NCI-H748 (cell line): ENCODE measurements around the gene NLGN1.

Experiments
- DNase-seq: peaks from one replicate; lab custom pipeline; 2025; ENCODE audit not compliant: unreplicated experiment; lab: John Stamatoyannopoulos, UW

NLGN1 gene

DNA sequence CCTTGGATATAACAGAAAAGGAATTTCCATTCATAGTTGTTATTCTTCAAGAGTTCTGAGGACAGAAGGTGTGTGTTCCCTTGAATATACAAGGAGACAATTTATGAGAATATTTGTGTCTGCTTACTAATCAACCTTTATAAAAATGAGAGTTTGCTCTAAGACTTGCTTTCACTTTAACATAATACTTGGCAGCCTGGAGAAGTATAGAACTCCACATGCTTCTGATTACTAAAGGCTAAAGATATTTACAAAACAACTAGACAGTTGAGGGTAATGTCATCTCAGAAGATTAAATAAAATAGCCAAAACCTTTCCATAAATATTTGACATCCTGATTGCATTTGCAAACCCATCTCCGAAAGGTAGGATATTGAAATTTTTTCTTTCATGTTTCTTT, 734.5 kb downstream of the NLGN1 start:
- DNase-seq: no peak

DNA sequence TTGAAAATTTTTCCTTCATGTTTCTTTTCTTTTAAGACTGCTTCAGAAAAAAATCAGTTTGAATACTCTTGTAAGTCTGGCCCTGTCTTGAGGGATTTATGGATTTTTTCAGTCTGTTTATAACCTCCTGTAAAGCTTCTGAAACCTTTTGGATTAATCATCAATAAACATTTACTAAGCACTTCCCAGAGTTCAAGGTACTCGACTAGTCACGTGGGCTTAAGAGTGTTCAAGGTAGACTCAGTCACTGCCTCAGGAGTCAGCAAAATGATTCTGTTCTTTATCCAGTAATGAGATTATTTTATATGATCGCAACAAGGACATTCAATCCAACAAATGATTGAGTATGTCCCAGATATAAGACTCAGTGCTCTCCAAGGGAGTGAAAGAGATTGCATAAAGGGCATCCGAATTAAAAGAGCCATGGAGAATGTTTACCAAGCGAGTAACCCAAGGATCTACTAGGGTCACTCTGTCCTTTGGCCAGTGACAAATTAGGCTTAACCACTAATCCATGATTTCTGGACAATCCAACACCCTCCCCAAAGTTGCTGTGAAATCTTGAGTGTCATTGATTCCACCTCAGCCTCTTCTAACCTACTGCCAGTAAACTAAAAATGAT, 735.0 kb downstream of the NLGN1 start:
- no peak for DNase-seq

DNA sequence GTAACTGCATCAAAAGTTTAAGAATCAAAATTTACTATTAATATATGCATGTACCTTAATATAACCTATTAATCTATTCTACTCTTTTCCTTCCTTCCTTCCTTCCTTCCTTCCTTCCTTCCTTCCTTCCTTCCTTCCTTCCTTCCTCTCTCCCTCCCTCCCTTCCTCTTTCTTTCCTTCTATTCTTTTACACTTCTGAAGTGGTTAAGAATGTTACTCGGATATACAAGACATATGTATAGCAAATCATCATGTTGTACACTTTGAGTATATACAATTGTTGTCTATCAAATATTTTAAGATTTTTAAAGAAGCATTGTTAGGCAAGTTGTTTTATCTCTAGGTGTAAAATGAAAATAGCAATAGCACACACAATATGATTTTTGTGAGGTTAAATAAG, 748.5 kb downstream of the NLGN1 start:
- no peak for DNase-seq

DNA sequence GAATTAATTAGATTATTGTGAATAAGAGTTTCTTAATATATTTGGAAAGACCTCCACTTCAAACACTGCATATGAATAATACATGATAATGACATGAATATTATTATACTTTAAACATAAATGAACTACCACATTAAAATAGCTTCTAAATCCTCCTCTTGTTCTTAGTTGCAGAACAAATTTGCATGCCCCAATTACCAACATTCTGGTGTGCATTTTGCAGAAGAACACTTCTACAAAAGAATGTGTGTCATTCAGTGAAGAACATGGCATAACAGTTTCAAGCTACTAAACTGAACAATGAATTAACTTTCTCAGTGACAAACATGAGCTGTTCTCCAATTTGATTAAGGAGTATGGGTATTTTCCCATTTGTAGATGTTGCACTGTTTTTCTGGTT, 750.3 kb downstream of the NLGN1 start:
- no peak for DNase-seq

DNA sequence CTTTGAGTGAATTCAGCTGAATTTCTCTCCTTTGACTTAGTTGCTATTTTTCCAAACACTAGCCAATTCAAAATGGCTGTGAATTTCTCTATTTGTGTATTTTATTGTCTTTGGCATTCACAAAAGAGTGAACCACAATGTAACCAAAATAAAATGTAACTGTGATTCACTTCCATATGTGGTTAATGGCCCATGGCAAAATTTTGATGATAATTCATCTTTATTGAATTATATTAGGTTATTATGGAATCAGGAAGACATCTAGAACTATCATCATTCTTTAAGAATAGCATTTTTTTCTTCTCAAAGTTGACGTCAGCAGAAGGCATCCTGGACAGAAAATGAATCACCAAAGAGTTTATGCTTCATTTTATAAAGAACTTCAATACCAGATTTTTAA, 756.3 kb downstream of the NLGN1 start:
- DNase-seq: no peak

DNA sequence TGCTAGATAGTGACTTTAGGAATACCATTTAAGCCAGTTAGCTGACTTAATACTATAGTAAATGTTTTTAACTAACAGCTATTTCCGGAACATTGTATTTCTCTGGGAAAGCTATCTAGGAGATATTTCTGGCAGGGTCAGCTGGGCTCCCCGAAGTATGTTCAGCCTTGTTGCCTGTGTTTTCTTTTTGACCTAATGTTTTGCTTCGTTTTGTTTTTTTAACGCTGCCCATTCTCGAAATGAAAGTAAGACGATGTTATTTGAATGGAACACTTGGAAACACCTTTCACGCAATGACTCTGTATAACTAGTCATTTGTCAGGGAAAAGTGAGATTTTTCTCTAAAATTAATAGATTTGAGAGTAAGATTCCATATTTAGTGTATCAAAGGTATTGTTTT, 758.7 kb downstream of the NLGN1 start:
- DNase-seq: no peak

DNA sequence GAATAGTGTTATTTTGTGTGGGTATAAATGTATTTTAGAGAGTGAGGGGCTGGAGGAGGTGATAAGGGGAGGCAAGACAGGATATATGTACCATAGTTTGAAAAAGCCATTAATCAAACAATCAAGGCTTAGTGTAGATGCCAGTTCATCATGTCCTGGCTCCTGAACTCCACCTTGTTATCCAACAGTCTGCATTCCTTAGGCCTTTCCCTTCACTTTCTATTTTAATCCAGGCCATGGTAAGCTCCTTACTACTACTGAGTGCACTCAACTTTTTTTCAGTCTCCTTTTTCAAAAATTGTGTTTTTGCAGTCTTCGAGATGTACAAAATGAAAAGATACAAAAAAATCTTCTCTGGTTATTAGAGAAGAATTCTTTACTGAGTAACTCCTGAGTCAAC, 761.1 kb downstream of the NLGN1 start:
- DNase-seq: no peak

DNA sequence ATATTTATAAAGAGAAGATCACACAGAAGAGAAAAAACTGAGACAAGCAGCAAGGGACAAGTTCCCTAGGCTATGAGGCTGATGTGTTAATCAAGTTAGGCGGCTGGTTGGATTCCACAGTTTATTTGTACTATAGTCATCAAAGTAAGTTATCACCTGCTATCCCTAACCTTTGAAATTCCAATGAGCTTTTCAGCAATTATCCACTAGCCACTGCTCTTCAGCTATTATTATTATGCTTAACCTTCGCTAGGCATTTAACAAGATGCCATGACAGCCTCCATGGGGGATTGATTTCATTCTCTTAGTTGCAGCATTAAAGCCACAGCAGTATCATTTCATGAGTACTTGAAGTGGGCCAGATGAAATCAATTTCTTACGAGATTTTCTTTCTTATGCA, 762.1 kb downstream of the NLGN1 start:
- peak; percentile 2 for DNase-seq

DNA sequence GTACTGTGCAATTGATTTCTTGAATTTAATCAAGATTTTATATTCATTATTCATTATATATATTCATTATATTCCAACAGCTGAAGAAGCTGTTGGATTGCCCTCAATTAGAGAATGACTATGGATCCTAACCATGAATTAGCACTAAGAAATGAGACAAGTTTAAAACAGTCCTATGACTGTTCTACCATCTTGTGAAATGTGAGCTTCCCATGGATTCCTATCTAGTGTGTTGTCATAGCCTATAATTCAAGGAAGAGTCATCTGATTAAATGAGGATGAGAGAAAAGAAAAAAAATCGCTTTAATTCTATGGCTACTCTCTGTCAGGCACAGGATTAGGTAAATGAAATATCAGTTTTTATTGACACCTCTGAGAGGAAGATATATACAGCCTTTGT, 765.0 kb downstream of the NLGN1 start:
- no peak for DNase-seq

DNA sequence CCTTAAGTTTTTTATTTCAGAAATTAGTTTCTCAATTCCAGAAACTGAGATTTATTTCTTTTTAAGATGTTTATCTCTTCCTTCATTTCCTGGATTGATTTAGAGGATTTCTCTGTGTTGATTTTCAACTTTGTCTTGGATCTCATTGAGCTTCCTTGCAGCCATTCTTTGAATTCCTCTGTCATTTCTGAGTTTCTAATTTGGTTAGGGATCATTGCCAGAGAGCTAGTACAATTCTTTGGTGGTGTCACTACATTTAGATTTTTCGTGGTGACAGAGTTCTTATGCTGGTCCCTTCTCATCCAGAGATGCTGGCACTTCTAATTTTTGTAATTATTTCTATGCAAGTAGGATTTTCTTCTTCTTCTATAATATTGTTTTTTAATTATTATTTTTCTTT, 770.5 kb downstream of the NLGN1 start:
- no peak for DNase-seq

DNA sequence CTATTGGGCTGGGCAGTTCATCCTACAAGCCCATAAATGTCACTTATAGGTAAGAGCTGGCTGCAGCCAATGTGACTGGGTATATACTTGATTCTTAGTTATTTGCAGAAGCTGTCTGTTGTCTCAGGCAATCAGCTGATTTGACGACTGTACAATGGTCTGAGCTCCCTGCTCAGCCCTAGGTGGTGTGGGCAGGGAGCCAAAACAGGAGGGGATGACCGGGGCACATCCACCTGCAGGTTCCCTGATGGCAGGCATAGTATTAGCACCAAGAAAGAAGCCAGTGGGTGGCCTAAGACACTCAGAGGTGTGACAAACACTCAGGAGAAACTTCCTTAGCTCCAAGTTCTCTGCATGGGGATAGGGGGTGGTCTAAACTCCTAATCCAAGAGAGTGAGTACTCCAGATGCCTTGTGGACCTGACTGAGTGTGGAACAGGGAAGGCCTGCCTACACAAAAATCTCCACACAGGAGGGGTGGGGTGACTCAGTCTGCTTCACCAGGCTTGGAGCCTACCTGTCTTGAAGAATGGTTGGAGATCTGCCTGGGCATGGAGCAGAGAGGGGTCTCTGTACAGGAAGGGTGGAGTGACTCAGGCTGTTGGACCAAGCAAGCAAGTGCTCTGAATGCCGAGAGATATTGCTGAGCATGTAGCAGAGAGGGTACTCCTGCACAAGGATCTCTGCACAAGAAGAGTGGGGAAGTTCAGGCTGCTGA, 771.2 kb downstream of the NLGN1 start:
- DNase-seq: peak; percentile 53

DNA sequence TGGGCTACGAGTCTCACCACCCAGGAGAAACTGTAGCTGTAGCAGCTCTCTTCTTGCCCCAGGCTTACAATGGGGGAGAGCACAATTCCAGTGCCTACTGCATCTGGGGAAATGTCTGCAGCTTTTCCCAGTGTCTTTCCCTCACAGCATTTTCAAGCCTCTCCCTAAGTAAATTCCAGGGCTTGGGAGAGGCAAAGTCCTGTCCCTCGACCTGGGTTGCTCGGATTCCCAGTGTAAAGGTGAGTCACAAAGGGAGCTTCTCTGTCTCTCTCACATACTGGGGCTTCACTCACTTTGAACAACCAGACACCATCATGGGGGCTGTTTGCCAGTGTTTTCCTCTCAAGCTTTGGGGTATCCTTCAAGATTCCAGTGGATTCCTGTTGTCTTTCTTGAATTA, 772.2 kb downstream of the NLGN1 start:
- DNase-seq: no peak

DNA sequence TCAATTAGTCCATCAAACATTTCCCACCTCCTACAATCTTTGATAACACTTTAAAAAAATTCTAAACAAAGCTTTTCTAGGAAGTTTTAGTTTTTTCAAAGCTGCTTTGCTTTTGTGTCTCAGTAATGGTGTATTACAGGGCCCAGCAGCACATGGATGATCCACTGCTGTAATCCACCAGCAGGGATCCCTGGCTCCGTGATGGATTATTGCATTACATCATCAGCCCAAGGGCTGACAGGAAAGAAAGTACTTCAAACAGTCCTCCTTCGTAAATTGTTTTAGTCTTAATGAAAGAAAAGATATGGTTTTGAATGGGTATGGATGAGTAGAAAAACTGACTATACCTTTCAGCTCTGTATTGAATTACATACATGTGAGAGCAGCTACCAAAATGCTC, 772.7 kb downstream of the NLGN1 start:
- DNase-seq: no peak

DNA sequence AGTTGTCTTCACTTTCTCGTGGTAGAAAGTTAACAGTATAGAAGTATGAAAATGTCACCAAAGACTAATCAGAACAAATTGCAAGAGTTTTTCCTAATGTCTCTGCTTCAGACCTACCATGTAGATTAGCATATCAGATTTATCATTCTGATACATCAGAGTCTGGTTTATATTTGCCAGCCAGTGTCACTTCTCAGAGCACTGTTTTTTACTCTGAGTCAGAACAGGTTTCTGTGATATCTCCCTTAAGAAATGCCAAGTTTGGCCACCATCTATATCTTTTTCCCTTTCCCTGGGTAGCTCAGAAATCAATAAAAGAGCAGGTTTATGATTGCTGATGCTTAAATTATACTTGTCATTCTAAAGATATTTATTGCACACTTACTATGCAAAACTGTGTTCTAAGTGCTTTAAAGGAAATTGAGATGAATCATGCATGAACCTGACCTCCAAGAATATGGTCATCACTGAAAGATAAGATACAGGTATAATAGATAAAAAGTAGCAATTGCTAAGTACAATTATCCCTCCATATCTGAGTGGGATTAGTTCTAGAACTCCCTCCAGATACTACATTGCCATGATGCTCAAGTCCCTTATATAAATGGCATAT, 788.9 kb downstream of the NLGN1 start:
- no peak for DNase-seq

DNA sequence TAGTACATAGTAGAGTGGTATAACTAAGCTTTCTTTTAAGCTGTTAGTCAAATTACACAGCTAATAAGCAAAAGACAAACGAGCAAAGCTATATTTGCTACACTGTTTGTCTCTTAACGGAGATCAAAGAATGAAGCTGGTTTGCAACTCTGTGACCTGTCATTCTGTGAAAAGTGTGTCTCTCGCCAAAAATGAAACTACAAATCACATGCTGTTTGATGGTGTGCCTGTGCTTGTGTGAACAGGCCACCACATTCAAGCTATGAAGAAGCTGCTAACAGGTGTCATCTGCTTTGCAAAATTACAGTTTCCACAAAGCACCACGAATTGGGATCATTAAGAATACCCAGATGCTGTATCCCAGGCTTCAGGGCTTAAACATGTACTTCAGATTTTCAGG, 793.8 kb downstream of the NLGN1 start:
- peak; percentile 13 for DNase-seq

DNA sequence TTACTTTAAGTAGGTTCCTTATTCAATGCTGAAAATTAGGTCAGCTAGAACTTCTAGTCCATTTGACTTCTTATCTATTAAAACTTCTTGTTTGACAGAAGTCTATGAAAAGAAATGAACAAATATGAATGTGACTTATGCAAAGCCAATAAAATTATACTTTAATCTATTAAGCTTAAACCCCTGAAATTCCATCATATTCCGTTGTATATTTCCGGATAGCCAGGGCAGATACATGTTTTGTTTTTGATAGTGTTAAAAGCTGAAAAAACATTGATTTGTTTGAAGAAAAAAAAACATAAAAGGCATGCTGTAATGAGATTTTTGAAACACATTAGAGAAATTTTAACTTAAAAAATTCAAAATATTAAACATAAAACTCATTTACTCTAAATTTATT, 794.4 kb downstream of the NLGN1 start:
- no peak for DNase-seq

DNA sequence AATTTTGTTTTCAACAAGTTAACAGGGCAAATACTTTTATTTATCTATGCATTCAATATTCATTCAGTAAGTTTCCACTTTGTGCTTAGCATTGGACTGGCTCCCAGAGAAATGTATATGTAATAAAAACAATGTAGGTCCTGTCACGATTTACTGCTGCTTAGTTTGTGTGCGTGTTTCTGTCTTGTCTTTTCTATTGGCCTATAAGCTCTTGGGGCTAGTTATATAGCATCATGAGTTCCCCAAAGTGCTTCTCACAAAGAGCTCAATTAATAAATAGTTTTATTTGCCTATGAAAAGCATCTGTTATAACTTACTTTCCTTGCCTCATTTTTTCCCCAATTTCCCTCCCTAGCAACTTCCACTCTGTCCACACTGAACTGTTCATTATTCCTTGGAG, 794.9 kb downstream of the NLGN1 start:
- DNase-seq: no peak

DNA sequence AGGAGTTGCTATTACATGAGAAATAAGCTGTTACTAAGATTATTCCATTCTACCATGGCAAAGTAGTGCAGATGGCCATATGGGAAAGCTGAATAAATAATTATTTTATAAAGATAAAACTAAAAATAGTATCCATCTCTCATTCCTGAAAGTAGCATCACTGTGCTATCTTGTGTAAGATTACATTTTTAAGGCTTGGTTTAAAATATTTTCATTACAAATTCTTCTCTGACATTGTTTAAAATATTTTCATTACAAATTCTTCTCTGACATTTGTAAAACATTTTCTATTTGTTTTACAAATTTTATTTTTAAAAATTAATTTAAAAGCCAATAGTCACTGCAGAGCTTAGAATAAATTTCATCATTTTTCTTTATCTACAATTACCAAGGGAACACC, 796.1 kb downstream of the NLGN1 start:
- DNase-seq: no peak

DNA sequence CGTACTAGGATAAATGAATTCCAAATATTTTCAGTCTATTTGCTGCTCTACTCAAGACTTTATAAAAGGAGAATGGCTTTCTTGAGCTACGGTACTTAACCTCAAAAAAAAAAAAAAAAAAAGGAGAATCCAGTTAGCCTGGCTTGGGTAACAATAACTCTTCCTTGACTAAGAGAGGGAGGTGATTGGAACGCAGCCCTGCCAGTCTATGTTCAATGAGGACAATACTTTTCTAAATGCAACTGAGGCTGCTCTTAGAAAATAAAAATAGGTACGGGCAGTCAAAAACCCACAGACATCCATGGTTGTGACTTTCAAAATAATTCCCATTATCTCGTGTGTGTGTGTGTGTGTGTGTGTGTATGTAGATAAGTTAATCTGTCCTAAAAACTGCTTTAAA, 799.9 kb downstream of the NLGN1 start:
- no peak for DNase-seq

DNA sequence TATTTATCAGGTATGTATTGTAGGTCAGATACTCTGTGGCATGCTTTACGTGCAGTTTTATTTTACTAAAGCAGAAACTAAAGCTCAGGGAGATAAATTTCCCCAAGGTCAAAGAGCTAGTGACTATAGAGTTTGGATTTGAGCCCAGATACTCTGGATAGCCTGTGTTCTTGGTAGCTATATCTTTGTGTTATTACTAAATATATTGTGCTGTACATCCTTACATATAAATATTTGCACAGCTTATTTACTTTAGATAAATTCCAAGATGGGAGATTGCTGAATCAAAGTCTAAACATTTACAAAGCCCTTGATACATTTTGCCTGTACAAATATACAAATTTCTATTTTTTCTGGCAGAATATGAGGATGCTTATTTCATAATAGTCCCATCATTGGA, 800.7 kb downstream of the NLGN1 start:
- DNase-seq: peak; percentile 16

DNA sequence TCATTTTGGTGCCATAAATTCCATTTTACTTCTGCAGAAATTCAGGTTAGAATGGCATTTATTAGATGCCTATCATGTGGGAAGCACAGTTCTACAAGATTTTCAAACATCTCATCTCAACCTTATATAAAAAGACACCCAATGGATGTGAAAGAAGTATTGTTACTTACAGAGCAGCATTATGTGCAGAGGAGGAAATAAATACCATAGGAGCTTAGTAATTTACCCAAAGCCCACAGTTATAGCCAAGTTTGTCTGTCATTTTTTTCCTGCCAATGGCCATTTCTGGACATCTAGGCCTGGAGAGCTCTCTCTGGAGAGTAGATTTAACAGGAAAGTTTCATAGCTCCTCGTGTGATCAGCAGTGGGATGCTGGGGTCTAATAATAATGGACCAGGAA, 802.2 kb downstream of the NLGN1 start:
- no peak for DNase-seq

DNA sequence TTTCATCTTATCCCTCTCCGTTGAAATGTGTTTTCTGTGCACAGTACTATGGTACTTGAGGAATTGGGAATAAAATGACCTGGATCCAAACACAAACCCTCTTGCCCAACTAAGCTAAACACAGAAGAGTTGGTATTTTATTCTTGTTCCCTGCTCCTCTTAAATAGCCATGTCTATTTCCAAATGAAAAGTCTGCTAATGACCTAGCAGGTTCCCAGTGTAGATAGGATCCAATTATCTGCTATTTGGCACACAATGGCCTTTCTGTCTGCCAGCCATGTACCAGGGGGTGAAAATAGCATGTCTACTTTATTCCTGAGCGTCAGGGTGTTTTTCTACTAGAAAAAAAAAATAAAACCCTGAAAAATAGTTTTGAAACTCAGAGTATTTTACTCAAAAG, 804.6 kb downstream of the NLGN1 start:
- DNase-seq: peak; percentile 86

DNA sequence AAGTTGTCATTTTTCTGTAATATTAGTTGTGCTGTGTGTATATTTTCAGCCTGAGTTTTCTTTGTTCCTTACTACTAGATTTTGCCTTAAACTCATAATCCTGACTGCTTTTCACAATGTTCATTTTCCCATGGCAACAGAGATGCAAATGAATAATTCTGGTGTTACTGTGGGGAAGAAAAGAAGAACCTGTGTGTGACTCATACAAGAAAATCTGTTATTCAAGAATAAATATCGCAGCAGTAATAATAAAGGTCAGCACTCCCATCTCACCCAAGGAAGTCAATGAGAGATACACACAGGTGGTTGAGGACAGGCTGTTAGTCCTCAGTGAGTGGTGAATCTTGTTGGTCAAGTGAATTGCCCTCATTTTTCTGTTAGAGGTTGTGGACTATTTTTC, 805.0 kb downstream of the NLGN1 start:
- peak; percentile 72 for DNase-seq
